DMS153 treated with DMSO at 0.1 percent for 48 hours (cell line): ENCODE results near the gene MXRA8.

Experiments used
- DNase-seq: peaks from one replicate; lab custom pipeline; 2025; ENCODE audit not compliant: unreplicated experiment; lab: John Stamatoyannopoulos, UW

Gene MXRA8

DNA sequence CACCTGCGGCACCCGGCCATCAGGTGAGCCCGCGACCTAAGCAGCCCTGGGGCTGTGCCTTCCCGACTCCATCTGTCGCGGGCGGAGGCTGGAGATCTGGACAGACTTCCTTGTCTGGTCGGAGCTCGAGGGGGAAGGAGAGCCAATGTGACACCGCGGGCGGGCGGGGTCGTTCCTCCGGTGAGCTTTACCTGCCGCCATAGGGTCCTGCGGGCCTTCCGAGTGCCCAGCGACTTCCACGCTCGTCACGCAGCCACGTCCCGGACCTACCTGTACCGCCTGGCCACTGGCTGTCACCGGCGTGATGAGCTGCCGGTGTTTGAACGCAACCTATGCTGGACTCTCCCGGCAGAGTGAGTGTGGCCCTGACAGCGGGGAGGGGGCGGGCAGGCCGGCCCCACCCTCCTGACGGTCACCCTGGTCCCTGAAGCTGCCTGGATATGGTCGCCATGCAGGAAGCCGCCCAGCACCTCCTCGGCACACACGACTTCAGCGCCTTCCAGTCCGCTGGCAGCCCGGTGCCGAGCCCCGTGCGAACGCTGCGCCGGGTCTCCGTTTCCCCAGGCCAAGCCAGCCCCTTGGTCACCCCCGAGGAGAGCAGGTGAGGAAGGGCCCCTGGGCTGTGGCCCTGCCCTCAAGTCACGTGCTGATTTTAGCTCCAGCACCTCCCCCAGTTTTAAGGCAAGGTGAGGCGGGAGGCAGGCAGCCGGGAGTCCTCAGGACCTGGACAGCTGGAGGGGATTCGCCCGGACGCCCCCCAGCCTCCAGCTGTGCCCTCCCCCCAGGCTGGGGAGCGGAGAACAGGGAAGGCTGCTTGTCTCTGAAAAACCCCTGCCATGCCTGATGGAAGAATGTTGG, 48.9 kb downstream of the MXRA8 start:
- DNase-seq: no peak

DNA sequence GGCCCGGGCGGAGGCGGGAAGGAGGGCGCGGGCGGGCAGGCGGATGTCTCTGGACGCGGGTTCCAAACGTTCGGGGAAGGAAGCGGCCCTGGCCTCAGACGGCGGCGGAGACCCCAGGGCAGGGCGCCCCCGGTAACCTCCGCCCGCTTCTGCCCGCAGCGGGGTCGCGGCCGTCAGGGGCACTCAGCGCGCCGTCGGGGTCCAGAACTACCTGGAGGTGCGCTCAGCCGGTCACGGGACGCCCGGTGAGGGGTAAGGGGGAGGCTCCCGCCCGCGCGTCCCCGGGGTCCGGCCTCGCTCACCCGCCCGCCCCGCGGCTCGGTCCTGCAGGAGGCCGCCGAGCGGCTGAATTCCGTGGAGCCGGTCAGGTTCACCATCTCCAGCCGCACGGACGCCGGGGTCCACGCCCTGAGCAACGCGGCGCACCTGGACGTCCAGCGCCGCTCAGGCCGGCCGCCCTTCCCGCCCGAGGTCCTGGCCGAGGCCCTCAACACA, 49.6 kb downstream of the MXRA8 start:
- no peak for DNase-seq

DNA sequence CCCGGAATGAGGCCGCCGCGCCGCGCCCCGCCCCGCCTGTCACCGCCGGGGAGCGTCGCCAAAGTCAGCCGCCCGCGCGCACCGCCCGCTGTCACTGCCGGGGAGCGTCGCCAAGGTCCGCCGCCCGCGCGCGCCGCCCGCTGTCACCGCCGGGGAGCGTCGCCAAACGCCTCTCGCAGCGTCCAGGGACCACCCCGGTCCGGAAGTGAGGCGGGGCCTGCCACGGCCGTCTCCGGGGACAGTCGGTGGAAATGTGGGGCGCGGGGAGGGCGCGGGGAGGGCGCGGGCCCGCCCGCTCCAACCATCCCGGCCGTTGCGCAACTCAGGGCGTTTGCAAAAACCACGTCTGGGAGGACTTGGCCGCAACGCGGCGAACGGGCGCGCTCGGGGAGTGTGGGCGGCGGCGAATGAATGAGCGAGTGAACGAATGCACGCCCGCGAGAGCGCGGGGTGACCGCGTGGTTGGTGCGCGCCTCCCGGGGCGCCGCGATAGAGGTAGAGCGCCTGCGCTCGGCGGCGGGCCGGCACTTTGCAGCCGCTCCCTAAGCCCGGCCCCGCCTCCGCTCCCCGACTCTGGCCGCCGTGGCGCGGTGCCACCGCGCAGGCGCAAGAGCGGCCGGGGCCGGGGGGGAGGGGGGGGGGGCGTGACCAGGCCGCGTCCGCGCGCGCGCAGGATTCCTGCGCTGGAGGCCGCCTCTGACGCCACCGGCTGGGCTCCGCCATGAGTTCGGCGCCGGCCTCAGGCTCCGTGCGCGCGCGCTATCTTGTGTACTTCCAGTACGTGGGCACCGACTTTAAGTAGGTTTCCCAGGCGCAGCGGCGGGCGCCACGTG, 50.2 kb downstream of the MXRA8 start, which contains the start of the genes ACAP3 and PUSL1:
Gene ACAP3, minus strand, starts transcription at position 8 of the 833 bp plus-strand sequence. CDS start 115 bp downstream, outside the sequence.
Gene PUSL1, plus strand, starts transcription at position 675 of the 833 bp plus-strand sequence. Its CDS starts 47 bp downstream, at position 722.
- DNase-seq: peak; percentile 95

DNA sequence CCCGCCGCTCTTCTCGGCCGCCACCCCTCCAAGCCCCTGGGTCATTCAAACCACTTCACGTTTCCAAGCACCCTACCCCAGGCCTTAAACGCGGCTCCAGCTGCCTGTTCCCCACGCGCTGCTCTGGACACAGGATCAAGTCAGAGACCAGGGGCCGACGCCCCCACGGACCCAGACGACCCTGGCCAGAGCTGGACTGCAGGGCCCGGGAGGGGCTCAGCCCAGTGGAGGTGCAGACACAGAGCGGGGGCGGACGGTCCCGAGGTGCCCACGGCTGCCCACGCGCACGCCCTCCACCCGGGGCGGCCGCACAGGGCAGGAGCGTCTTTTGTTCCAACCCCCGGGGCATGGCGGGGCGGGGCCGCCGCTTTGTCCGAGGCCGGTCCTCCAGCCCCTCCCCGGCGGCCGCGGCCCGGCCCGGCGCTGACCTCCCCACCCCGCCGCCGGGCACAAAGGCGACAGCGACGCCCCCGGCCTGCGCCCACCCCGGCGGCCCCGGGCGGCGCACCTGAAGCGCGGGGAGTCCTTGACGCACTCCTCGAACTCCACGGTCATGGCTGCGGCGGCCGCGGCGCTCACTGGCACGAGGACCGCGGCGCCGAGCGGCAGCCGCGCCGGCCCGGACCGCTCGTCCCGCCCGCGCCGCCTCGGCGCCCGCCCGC, 51.0 kb downstream of the MXRA8 start:
- DNase-seq: no peak

DNA sequence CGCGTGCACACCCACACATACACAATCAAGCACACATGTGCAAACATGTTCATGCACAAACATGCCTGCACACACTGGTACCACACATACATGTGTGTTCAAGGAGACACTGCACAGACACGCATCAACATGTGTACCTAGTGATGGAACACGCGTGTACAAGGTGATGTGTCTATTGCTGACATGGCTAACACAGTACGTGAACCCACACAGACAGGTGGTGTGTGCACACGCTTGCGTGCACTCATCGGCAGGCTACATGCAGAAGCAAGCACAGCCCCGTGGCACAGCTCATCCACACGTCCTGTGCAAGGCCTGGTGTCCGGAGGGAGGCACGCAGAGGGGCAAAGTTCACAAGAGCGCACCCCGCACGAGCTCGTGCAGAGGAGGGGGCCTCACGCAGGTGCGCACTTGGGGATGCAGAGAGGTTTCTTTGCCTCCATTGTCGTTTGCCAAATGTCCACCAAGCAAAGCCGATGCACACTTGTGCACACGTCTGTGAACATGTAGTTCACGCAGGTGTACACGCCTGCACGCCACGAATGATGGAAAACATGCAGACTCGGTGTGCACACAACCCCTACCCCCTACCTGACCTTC, 51.6 kb downstream of the MXRA8 start:
- DNase-seq: no peak

DNA sequence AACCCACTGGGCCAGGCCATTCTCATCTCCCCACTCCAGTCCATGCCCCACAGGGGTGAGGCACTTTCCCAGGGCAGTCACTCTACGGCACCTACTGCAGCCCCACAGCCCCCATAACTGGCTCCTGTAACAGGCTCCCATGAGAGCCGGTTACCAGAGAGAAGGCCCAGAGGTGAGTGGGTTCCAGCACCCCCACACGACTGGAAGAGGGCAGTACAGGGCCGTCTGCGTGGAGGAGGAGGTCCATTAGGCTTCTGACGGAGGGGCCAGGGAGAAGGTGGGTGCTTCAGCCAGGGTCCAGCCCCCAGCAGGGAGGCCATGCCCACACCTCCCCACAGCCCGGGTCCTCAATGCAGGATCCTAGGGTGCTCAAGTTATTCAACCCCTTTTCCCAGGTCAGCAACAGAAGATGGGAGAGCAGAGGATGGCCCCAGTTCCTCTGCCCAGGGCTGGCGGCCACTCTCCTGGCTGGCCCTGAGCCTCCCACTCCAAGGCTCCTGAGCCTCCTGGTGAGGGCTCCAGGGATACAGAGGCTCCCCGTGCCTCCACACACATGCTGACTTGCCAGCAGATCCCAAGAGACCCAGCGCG, 52.2 kb downstream of the MXRA8 start:
- DNase-seq: peak; percentile 29

DNA sequence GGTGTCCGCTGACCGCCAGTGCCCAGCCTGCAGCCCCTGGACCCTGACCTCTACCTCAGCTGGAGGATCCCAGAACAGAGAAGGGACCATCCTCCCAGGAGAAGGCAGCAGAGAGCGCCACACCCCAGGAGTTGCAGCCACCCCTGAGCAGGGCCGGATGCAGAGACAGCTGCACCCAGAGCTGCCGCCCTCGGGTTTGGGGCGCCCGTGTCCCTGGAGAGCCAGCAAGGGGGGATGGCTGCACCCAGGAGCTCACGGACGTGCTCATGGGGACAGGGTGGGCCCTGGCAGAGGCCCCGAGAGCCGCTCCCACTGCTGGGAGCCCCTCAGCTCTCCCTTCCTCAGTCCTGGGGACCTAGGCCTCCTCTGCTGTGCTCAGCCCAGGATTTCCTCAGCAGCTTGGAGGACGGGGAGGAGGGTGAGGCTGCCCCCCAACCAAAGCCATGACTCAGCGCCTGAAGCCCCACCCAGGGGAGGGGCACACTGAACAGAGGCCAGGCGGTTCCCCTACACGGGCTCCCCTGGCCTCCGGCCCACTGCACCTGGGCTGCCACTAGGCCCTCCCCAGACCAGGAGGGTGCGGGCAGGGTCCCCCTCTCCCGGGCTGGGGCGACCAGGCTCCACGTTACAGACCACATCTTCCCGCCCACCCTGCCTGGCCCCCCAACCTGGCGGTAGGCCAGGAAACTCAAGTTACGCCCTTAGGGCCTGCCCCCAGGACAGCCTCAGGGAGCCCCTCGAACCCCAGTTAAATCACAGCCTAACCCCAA, 52.9 kb downstream of the MXRA8 start:
- peak; percentile 81 for DNase-seq

DNA sequence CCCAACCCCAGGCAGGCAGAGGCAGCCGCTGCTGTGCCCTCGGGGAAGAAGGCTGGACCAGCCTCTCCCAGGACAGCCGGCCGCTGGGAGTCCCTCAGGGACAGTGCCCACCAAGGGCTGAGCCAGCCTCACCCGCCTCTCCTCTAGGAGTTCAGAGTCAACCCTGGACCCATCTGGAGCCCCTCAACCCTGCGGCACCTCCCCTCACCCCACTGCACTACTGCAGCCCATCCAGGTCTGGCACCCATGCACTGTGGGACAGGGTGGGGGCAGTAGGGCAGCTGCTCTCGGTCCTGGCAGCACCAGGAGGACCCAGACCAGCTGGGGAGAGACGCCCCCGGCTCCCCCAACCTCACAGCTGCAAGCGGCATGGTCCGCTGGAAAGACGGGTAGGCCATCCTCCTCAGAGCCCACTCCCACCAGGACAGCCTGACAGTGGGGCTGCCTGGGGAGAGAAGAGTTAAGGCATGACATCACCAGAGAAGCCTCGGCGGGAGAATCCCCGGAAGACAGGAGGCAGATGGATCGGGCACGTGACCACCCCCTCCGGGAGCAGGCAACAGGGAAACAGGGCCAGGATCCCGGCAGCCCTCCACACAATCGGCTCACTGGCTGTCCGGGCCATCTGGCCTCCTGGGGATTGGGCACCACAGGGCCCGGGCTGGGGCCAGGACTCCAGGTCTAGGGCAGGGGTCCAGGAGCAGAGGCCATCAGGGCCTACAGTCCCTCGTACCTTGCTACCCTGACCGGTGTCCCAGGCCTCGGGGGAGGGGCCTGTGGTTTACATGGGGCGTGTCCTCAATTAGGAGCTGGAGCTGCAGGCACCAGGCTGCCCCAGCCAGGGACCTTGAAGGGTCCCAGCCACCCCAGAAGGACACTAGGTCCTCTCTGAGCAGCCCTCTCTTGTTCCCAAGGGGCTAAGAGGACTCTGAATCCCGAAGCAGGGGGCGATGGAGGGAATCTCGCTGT, 53.7 kb downstream of the MXRA8 start:
- peak; percentile 98 for DNase-seq

DNA sequence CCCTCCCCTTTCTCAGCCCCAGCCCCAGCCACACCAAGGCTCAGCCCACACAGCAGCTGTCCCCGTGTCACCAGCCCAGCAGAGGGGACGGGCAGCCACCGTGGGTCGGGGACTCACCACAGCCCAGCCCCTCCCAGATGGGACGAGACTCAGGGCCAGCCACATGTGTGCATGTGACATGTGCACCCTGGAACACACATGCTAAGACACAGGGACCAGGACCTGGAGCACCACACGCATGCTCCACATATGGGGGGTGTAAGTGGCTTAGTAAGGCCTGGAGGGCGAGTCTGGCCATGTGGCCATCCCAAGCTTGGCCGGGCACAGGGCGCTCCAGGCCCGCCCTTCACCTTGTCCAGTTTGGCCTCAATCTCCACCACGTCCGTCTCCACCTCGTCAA, 54.6 kb downstream of the MXRA8 start:
- DNase-seq: no peak

DNA sequence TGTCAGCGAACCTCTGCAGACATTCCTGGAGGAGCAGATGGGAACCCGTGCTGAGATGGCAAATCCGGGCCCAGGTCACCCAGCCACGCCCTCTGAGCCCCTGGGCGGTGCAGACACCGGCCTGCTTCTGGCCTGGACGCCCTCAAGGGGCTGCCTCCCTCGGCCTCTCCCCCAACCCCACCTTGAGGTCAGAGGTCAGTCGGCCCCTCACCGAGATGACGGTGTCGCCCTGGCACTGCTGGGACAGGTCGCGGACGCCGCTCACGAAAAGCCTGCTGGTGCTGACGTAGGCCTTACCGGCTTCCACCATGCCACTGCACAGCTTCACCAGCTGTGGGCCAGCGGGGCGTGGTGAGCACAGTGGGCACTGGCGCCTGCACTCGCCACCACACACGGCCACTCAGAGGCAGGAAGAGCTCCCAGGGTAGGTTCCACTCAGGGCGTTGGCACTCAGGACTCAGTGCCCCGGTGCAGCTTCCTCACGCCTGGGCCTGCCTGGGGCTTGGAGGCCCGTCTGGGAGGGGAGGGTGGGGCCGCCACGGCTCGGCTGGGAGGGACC, 55.3 kb downstream of the MXRA8 start:
- no peak for DNase-seq
